ENCODE results near the gene CPNE7.

CPNE7 gene

GRCh38 chr16:89643769-89644300 lies 68.3 kb downstream of the CPNE7 start:
- no peak overlapping the region for H3K27ac ChIP-seq
- DNase-seq (ENCODE audit: low read depth, low spot score): no peak

- no peak overlapping the region for H3K27ac ChIP-seq
- no peak for DNase-seq (ENCODE audit: low read depth, low spot score)
These were observed 69.6 kb downstream of the CPNE7 start for GRCh38 chr16:89645122-89645521.

- no peak overlapping the region for H3K27ac ChIP-seq
- DNase-seq (ENCODE audit: low read depth, low spot score): no peak
These were observed 70.7 kb downstream of the CPNE7 start for GRCh38 chr16:89646270-89646669.

Data from epithelial cell of prostate (primary cell).